ENCODE results near the gene TAF9.
"Not testable (repeated sequence)": the region's sequence is repeated elsewhere in the genome, so short reads cannot be mapped to it uniquely, and the experiment has no call there.

- TF ChIP-seq ELF4 (CRISPR knock-in tag; IDR thresholded peaks at IDR 0.05; ENCODE audit: borderline replicate concordance); GPBP1L1 (CRISPR knock-in tag; IDR thresholded peaks at IDR 0.05); ZNF501 (CRISPR knock-in tag; IDR thresholded peaks at IDR 0.05); ELF3 (CRISPR knock-in tag; IDR thresholded peaks at IDR 0.05); RAD51 (IDR thresholded peaks at IDR 0.05; ENCODE audit: borderline replicate concordance); MYC (CRISPR knock-in tag; IDR thresholded peaks at IDR 0.05; ENCODE audit: borderline replicate concordance); ATF3 (CRISPR knock-in tag; IDR thresholded peaks at IDR 0.05); POLR2A (IDR thresholded peaks at IDR 0.05; ENCODE audit: insufficient read depth in 1 of 2, low read depth in 2 of 2, low read length in 2 of 2); ZNF576 (CRISPR knock-in tag; IDR thresholded peaks at IDR 0.05); ZNF747 (CRISPR knock-in tag; IDR thresholded peaks at IDR 0.05; ENCODE audit: borderline replicate concordance); CTCF (CRISPR knock-in tag; IDR thresholded peaks at IDR 0.05); ATF6 (CRISPR knock-in tag; conservative IDR thresholded peaks at IDR 0.05): not testable (repeated sequence)
Measured at GRCh38 chr5:69333668-69334315, 35.5 kb downstream of the TAF9 start.
